Activated CD4-positive, CD25-positive, alpha-beta regulatory T cell (primary cell): ENCODE data around the gene CTRB1.
"Not testable (repeated sequence)": the region's sequence is repeated elsewhere in the genome, so short reads cannot be mapped to it uniquely, and the experiment has no call there.

ENCODE experiments used
- DNase-seq, 4 experiments: peaks; one replicate each; lab custom pipeline; 2025; lab: John Stamatoyannopoulos, UW

CTRB1 gene

GRCh38 chr16:75256696-75257343, 38.0 kb downstream of the CTRB1 start:
- DNase-seq: no peak

- DNase-seq: no peak
Measured at GRCh38 chr16:75257886-75258806, 39.4 kb downstream of the CTRB1 start.

- DNase-seq: no peak
Measured at GRCh38 chr16:75258807-75259141, 40.0 kb downstream of the CTRB1 start.

GRCh38 chr16:75260851-75261589, 42.2 kb downstream of the CTRB1 start:
- no peak for DNase-seq

GRCh38 chr16:75261590-75262078, 42.8 kb downstream of the CTRB1 start:
- DNase-seq: no peak

- no peak for DNase-seq
Measured at GRCh38 chr16:75262104-75262799, 43.5 kb downstream of the CTRB1 start.

- DNase-seq: no peak
Measured at GRCh38 chr16:75262800-75263127, 44.0 kb downstream of the CTRB1 start.

GRCh38 chr16:75263291-75263962, 44.6 kb downstream of the CTRB1 start:
- no peak for DNase-seq

- no peak for DNase-seq
Measured at GRCh38 chr16:75263963-75264445, 45.2 kb downstream of the CTRB1 start.

GRCh38 chr16:75264457-75264998, 45.7 kb downstream of the CTRB1 start:
- DNase-seq: no peak

- DNase-seq: no peak
Measured at GRCh38 chr16:75264999-75265910, 46.5 kb downstream of the CTRB1 start.

GRCh38 chr16:75265911-75266701, 47.3 kb downstream of the CTRB1 start:
- DNase-seq: no peak

GRCh38 chr16:75266738-75267630, 48.2 kb downstream of the CTRB1 start:
- DNase-seq: no peak

GRCh38 chr16:75267631-75268264, 49.0 kb downstream of the CTRB1 start:
- no peak for DNase-seq

- not testable (repeated sequence) for DNase-seq
Measured at GRCh38 chr16:75269358-75269757, 50.6 kb downstream of the CTRB1 start.

- no peak for DNase-seq
Measured at GRCh38 chr16:75271441-75272096, 52.8 kb downstream of the CTRB1 start.

GRCh38 chr16:75272097-75272551, 53.3 kb downstream of the CTRB1 start:
- no peak for DNase-seq
